ENCODE measurements around the gene PDIA6.

The PDIA6 gene

GRCh38 chr2:10859278-10859677, 46.7 kb upstream of the PDIA6 start:
- no peak overlapping the region for H3K4me3 ChIP-seq (ENCODE audit: low read depth, low read length)
- TF ChIP-seq, protein P1, sequence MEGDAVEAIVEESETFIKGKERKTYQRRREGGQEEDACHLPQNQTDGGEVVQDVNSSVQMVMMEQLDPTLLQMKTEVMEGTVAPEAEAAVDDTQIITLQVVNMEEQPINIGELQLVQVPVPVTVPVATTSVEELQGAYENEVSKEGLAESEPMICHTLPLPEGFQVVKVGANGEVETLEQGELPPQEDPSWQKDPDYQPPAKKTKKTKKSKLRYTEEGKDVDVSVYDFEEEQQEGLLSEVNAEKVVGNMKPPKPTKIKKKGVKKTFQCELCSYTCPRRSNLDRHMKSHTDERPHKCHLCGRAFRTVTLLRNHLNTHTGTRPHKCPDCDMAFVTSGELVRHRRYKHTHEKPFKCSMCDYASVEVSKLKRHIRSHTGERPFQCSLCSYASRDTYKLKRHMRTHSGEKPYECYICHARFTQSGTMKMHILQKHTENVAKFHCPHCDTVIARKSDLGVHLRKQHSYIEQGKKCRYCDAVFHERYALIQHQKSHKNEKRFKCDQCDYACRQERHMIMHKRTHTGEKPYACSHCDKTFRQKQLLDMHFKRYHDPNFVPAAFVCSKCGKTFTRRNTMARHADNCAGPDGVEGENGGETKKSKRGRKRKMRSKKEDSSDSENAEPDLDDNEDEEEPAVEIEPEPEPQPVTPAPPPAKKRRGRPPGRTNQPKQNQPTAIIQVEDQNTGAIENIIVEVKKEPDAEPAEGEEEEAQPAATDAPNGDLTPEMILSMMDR (IDR thresholded peaks at IDR 0.05; ENCODE audit: low read depth, low read length): no peak
- TF ChIP-seq POLR2A (IDR thresholded peaks at IDR 0.05; ENCODE audit: extremely low read depth, insufficient read length): no peak
- no peak for TF ChIP-seq MYC (IDR thresholded peaks at IDR 0.05; ENCODE audit: low read depth, low read length)
- no peak for TF ChIP-seq MAX (IDR thresholded peaks at IDR 0.05; ENCODE audit: low read depth, low read length)

GRCh38 chr2:10848541-10848940, 36.0 kb upstream of the PDIA6 start:
- DNase-seq (ENCODE audit: low read depth): no peak
- TF ChIP-seq, protein P1 (IDR thresholded peaks at IDR 0.05; ENCODE audit: low read depth, low read length): no peak
- no peak for TF ChIP-seq MYC (IDR thresholded peaks at IDR 0.05; ENCODE audit: low read depth, low read length)
- no peak for TF ChIP-seq POLR2A (IDR thresholded peaks at IDR 0.05; ENCODE audit: extremely low read depth, insufficient read length)
- TF ChIP-seq MAX (IDR thresholded peaks at IDR 0.05; ENCODE audit: low read depth, low read length): no peak
- no peak overlapping the region for H3K4me3 ChIP-seq (ENCODE audit: low read depth, low read length)

More at GRCh38 chr2:10859278-10859677, 46.7 kb upstream of the PDIA6 start:
- DNase-seq (ENCODE audit: low read depth): no peak

DNA sequence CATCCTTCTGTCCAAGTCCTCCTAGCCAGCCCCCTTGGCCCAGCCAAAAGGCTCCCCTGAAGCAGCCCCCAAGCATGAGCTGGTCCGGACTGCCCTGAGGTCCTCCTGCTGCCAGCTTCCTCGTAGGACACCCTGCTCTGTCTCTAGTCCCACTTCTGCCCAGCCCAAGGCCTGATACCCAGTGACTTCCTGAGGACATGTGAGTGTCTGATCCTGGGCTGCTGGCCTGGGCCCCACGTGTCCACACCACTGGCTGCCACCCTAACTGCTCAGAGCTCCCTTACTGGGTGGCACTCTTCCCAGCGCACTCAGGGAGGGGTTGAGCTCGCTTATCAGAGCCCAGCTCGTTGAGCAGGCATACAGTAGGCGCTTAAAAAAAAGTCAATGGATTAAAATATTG, 34.4 kb upstream of the PDIA6 start:
- TF ChIP-seq MAX (IDR thresholded peaks at IDR 0.05; ENCODE audit: low read depth, low read length) (no peak), POLR2A (IDR thresholded peaks at IDR 0.05; ENCODE audit: extremely low read depth, insufficient read length) (no peak), MYC (IDR thresholded peaks at IDR 0.05; ENCODE audit: low read depth, low read length) (no peak)
- TF ChIP-seq, protein P1 (IDR thresholded peaks at IDR 0.05; ENCODE audit: low read depth, low read length): no peak
- no peak overlapping the region for H3K4me3 ChIP-seq (ENCODE audit: low read depth, low read length)
- DNase-seq (ENCODE audit: low read depth): no peak

GRCh38 chr2:10846110-10846861, 33.7 kb upstream of the PDIA6 start:
- H3K4me3 ChIP-seq (ENCODE audit: low read depth, low read length): no peak overlapping the region
- no peak for DNase-seq (ENCODE audit: low read depth)
- TF ChIP-seq, protein P1 (IDR thresholded peaks at IDR 0.05; ENCODE audit: low read depth, low read length): no peak

GRCh38 chr2:10845640-10846039, 33.1 kb upstream of the PDIA6 start:
- H3K4me3 ChIP-seq (ENCODE audit: low read depth, low read length): no peak overlapping the region
- TF ChIP-seq, protein P1 (IDR thresholded peaks at IDR 0.05; ENCODE audit: low read depth, low read length): no peak
- TF ChIP-seq POLR2A (IDR thresholded peaks at IDR 0.05; ENCODE audit: extremely low read depth, insufficient read length) (no peak), MYC (IDR thresholded peaks at IDR 0.05; ENCODE audit: low read depth, low read length) (no peak), MAX (IDR thresholded peaks at IDR 0.05; ENCODE audit: low read depth, low read length) (no peak)
- no peak for DNase-seq (ENCODE audit: low read depth)

GRCh38 chr2:10844097-10844496, 31.5 kb upstream of the PDIA6 start:
- TF ChIP-seq MYC (IDR thresholded peaks at IDR 0.05; ENCODE audit: low read depth, low read length) (no peak), POLR2A (IDR thresholded peaks at IDR 0.05; ENCODE audit: extremely low read depth, insufficient read length) (no peak), MAX (IDR thresholded peaks at IDR 0.05; ENCODE audit: low read depth, low read length) (no peak)
- TF ChIP-seq, protein P1 (IDR thresholded peaks at IDR 0.05; ENCODE audit: low read depth, low read length): no peak
- H3K4me3 ChIP-seq (ENCODE audit: low read depth, low read length): no peak overlapping the region
- no peak for DNase-seq (ENCODE audit: low read depth)
